Measurements from ENCODE around the gene DGKD.

GRCh38 chr2:233519787-233520611 lies 165.7 kb downstream of the DGKD start:
- TF ChIP-seq CTCF (conservative IDR thresholded peaks at IDR 0.05; ENCODE audit: low read length) (no peak), EZH2phosphoT487 (IDR thresholded peaks at IDR 0.05; ENCODE audit: borderline replicate concordance) (no peak)

Measured in Loucy (cell line).